ENCODE data around the gene PGBD2. TPM values are rescaled to one million over a fixed set of nuclear protein-coding genes. Genes with fewer than 3 reads are reported as not detected.

The PGBD2 gene
- total and polyA plus RNA-seq, 2 of the 13 experiments (the other 11 are each of a cell fraction or from before 2014, with no cell fraction given): 6.0 to 7.4 TPM

DNA sequence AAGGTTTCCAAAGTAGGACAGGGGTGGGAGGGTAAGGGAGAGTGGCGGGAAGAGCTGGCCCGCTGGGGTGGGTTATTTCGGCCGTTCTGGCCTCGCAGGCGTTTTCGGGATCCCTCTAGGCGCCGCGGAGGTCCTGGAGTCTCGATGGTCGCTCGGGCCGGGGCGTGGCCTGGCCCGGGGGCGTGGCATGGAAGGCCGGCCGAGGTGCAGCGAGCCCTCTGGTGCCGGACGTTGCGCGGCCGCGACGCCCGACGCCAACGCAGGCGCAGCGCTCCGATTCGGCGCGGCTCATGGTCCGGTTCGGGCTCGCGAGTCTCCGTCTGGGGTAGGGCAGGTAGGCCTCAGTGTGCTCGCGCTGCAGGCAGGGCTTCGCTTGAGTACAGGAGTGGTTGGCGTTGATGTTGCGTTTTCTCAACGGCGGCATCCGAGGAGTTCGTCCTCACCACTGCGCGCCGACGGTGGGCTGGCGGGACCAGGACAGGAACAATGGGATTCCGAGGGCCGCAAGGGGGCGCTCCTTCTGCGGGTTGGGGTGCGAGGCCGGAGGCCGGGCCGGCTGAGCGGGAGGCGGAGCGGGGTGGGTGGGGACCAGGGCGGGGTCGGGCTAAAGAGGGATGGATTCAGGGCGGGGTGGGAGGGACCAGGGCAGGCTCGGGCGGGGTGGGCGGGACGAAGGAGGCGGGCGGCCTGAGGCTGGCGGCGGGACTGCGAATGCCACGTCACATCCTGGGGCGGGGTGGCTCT lies at the start of gene PGBD2 (continued):
- TF ChIP-seq ZNF260 (CRISPR knock-in tag; IDR thresholded peaks at IDR 0.05; ENCODE audit: borderline replicate concordance, low read depth) (no peak), PTBP1 (IDR thresholded peaks at IDR 0.05; ENCODE audit: low read depth, low read length, poor library complexity, severe bottlenecking) (no peak), EED (CRISPR knock-in tag; IDR thresholded peaks at IDR 0.05) (peak; percentile 90), CREM (IDR thresholded peaks at IDR 0.05) (no peak), CREM (CRISPR knock-in tag; IDR thresholded peaks at IDR 0.05) (no peak), ZNF747 (CRISPR knock-in tag; IDR thresholded peaks at IDR 0.05; ENCODE audit: borderline replicate concordance) (peak; percentile 92; the same call in 1 of the 2 replicates), NCOA1 (CRISPR knock-in tag; IDR thresholded peaks at IDR 0.05) (peak; percentile 68; the same call in 1 of the 2 replicates), CEBPG (CRISPR knock-in tag; IDR thresholded peaks at IDR 0.05) (peak; percentile 27; the same call in 1 of the 2 replicates), ZGPAT (CRISPR knock-in tag; IDR thresholded peaks at IDR 0.05) (peak; percentile 93), MEIS1 (CRISPR knock-in tag; IDR thresholded peaks at IDR 0.05; ENCODE audit: borderline replicate concordance) (peak; percentile 94), BRCA1 (CRISPR knock-in tag; IDR thresholded peaks at IDR 0.05) (peak; percentile 43; the same call in 1 of the 2 replicates), ISL2 (CRISPR knock-in tag; IDR thresholded peaks at IDR 0.05) (no peak), ZNF556 (CRISPR knock-in tag; IDR thresholded peaks at IDR 0.05; ENCODE audit: borderline replicate concordance) (peak; percentile 92), ZFP91 (CRISPR knock-in tag; IDR thresholded peaks at IDR 0.05; ENCODE audit: borderline replicate concordance) (peak; percentile 96), JUN (CRISPR knock-in tag; IDR thresholded peaks at IDR 0.05) (peak; percentile 78), MXI1 (IDR thresholded peaks at IDR 0.05; ENCODE audit: borderline replicate concordance, low read depth, low read length) (peak; percentile 21; the same call in 1 of the 3 replicates), ZNF792 (CRISPR knock-in tag; IDR thresholded peaks at IDR 0.05) (peak; percentile 85), ZNF614 (CRISPR knock-in tag; IDR thresholded peaks at IDR 0.05; ENCODE audit: borderline replicate concordance) (no peak; the same call in 1 of the 2 replicates), ZKSCAN5 (CRISPR knock-in tag; IDR thresholded peaks at IDR 0.05) (peak; percentile 71; the same call in 1 of the 2 replicates), EP300 (IDR thresholded peaks at IDR 0.05; ENCODE audit: low read depth in 2 of 2, low read length in 2 of 2) (no peak; a peak in 1 of 4 replicates), EP300 (CRISPR knock-in tag; IDR thresholded peaks at IDR 0.05; ENCODE audit: borderline replicate concordance) (peak; percentile 42; the same call in 1 of the 2 replicates), BCLAF1 (IDR thresholded peaks at IDR 0.05) (no peak)

All from HepG2 (cell line).